A673 (cell line): ENCODE measurements around the gene IGFBP3.

Source experiments
- CTCF ChIP-seq: fragments of 300-800, 200-600 bp; sonication (generic); conservative IDR thresholded peaks from 2 replicates; pipeline ENCODE4 v1.5.1; 2017; ENCODE audit warnings: low read depth, mild to moderate bottlenecking, antibody characterized with exemption, low read length, moderate library complexity, mixed read lengths
- EZH2 ChIP-seq: fragments of 200-600 bp; sonication (generic); IDR thresholded peaks from 2 replicates; pipeline ENCODE4 v1.6.1; 2017; ENCODE audit warnings: borderline replicate concordance, low read depth, mild to moderate bottlenecking, mixed read lengths, antibody characterized with exemption, low read length; ENCODE audit not compliant: poor library complexity, severe bottlenecking

- no peak for TF ChIP-seq CTCF
- no peak for TF ChIP-seq EZH2
These were observed 26.9 kb downstream of the IGFBP3 start for GRCh38 chr7:45893996-45894664.
